Heart right ventricle (tissue), 16 donors: ENCODE data around the gene PKP2. TPM values are rescaled to one million over a fixed set of nuclear protein-coding genes. Genes with fewer than 3 reads are reported as not detected.

ENCODE experiments used
- ATAC-seq, 8 donors: fragments of 200-7000 bp; cut with Tn5 transposase; one replicate each; pipeline ENCODE4 v1.9.1; 2020; ENCODE audit warnings: mild to moderate bottlenecking in 8 of 8, moderate library complexity in 8 of 8, moderate number of reproducible peaks in 1 of 8
- DNase-seq, 2 donors: peaks; one replicate each; pipeline ENCODE4 v3.0.0-alpha.2; 2020
- H3K27ac ChIP-seq, 10 donors: fragments of 200-600 bp; sonication (generic) in 2 of 10; one replicate each; pipeline versions ENCODE4 v1.5.0 to v1.8.0; 2020 to 2022; ENCODE audit warnings: mild to moderate bottlenecking in 3 of 10
- H3K27me3 ChIP-seq, 7 donors: fragments of 200-600 bp; one replicate each; pipeline ENCODE4 v1.8.0; 2021 to 2022; ENCODE audit warnings: mild to moderate bottlenecking in 2 of 7
- H3K36me3 ChIP-seq, 9 donors: fragments of 200-600 bp; sonication (generic) in 1 of 9; one replicate each; pipeline versions ENCODE4 v1.5.0 to v1.8.0; 2020 to 2022; ENCODE audit warnings: mild to moderate bottlenecking in 2 of 9
- H3K4me1 ChIP-seq, 9 donors: fragments of 200-600 bp; sonication (generic) in 1 of 9; one replicate each; pipeline versions ENCODE4 v1.5.0 to v1.8.0; 2020 to 2022; ENCODE audit warnings: mild to moderate bottlenecking in 4 of 9
- H3K4me3 ChIP-seq, 10 donors: fragments of 200-600 bp; sonication (generic) in 2 of 10; one replicate each; pipeline versions ENCODE4 v1.5.0 to v1.8.0; 2020 to 2022; ENCODE audit warnings: mild to moderate bottlenecking in 7 of 10, moderate library complexity in 2 of 10
- H3K9me3 ChIP-seq, 11 donors: fragments of 200-600 bp in 10 of 11; sonication (generic) in 2 of 11; one replicate each; pipeline versions ENCODE4 v1.5.0 to v1.8.0; 2013 to 2022; ENCODE audit warnings: mild to moderate bottlenecking in 2 of 11, control low read depth in 1 of 11, moderate library complexity in 1 of 11
- WGBS, 2 donors: extraction: QIAGEN DNeasy Blood & Tissue Kit; methylation state at CpG; one replicate each; pipeline ENCODE4 v1.1.7; 2013; ENCODE audit warnings: inconsistent platforms in 1 of 2; 5-methylcytosine and 5-hydroxymethylcytosine counted together
- intact Hi-C, 10 donors: fragments of 100-400 bp; cut with DNase I; formaldehyde crosslinking; loops; one replicate each; pipeline versions ENCODE4 v1.11.1 to v1.14.2; 2022
- polyA plus RNA-seq, 2 donors: library from polyadenylated mRNA; stranded (reverse); fragments of 200-250 nt; gene quantifications; one replicate each; pipeline ENCODE4 v1.2.3, GENCODE V29; 2013
- total RNA-seq, 10 donors: library from RNA; stranded (reverse); fragmentation: NEBNext Ultra II Directional in 3 of 10; extraction: Animal tissue kit (Norgen Biotek cat#: 25700) in 3 of 10; gene quantifications; one replicate each; pipeline versions ENCODE4 v1.2.1 to v1.2.4, GENCODE V29; 2021 to 2023
- TF ChIP-seq, protein P1 (sequence below), 9 donors: fragments of 200-600 bp; sonication (generic) in 2 of 9; IDR thresholded peaks; one replicate each; pipeline versions ENCODE4 v1.5.0 to v1.8.0; 2021 to 2022; ENCODE audit warnings: antibody characterized with exemption in 9 of 9, mild to moderate bottlenecking in 5 of 9, moderate library complexity in 1 of 9
- donor health status: Arrhythmogenic right ventricular cardiomyopathy.
- donor health status: ischemic (EF 13 %, LVEDD 7.1; RV severe dilation, severe dysfunction).
- donor health status: healthy with polysubstance abuse.
- donor health status: DM: no; HTN: yes; CAD: no.
- donor health status: DM: no; HTN: no; CAD: no.
- donor health status: ischemic (EF 25% LVEDD 6.9; RV normal size, moderate dysfunction).
- donor health status: ischemic (EF 25% LVEDD 5.7; RV mildly dilated, moderate dysfunction).
- donor health status: healthy.
- donor health status: DM: yes; HTN: yes; CAD: no.
- donor health status: Ischemic cardiomyopathy.
- donor health status: ischemic (EF 35%, LVEDD 5.7; RV mildly dilated, moderate dysfunction).
- donor health status: nonischemic (EF 11% LVEDD 7.7; RV severe dilation, severe dysfunction).
- donor health status: DM: yes; HTN: yes; CAD: no.
- donor health status: PGD.
- donor health status: ischemic (EF 29% LVEDD 5.4; RV normal size, mild dysfunction).
- donor health status: nonischemic (EF 23%, LVEDD 6.1; RV moderate dilation, normal function).

PKP2 gene
- total and polyA plus RNA-seq, 12 donors: 92.3 to 639 (median 410) TPM

DNA sequence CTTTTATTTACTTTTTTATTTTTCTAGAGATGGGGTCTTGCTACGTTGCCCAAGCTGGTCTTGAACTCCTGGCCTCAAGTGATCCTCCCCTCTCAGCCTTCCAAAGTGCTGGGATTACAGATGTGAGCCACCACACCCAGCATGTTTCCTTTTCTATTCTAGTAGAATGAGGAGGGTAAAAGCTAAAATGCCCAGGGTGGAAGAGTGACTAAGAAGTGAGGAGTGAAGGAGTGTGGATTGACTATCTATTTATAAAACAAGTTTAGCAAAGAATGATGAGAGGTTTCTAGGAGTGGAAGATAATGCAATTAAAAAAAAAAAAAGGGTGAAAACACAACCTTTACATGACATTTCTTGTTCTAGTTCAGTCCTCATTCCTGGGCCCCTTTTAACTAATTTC is 29.8 kb upstream of the PKP2 start:
- Histone ChIP-seq H3K9me3 (no peaks in the 10 kb centered on the region), H3K27ac (no peak overlapping the region), H3K36me3 (no peaks in the 10 kb centered on the region), H3K4me1 (no peaks in the 10 kb centered on the region), H3K27me3 (peaks cover 0 to 4% (median 0%) of the 10 kb centered on the region in 7 donors), H3K4me3 (no peak overlapping the region)
- intact Hi-C loops: no loop called here
- DNase-seq (no peak), ATAC-seq (no peak)
- WGBS, 2 donors: 68 to 79% methylated on average over 1 of the region's 1 CpG
- TF ChIP-seq, protein P1, sequence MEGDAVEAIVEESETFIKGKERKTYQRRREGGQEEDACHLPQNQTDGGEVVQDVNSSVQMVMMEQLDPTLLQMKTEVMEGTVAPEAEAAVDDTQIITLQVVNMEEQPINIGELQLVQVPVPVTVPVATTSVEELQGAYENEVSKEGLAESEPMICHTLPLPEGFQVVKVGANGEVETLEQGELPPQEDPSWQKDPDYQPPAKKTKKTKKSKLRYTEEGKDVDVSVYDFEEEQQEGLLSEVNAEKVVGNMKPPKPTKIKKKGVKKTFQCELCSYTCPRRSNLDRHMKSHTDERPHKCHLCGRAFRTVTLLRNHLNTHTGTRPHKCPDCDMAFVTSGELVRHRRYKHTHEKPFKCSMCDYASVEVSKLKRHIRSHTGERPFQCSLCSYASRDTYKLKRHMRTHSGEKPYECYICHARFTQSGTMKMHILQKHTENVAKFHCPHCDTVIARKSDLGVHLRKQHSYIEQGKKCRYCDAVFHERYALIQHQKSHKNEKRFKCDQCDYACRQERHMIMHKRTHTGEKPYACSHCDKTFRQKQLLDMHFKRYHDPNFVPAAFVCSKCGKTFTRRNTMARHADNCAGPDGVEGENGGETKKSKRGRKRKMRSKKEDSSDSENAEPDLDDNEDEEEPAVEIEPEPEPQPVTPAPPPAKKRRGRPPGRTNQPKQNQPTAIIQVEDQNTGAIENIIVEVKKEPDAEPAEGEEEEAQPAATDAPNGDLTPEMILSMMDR (IDR thresholded peaks at IDR 0.05): no peak

DNA sequence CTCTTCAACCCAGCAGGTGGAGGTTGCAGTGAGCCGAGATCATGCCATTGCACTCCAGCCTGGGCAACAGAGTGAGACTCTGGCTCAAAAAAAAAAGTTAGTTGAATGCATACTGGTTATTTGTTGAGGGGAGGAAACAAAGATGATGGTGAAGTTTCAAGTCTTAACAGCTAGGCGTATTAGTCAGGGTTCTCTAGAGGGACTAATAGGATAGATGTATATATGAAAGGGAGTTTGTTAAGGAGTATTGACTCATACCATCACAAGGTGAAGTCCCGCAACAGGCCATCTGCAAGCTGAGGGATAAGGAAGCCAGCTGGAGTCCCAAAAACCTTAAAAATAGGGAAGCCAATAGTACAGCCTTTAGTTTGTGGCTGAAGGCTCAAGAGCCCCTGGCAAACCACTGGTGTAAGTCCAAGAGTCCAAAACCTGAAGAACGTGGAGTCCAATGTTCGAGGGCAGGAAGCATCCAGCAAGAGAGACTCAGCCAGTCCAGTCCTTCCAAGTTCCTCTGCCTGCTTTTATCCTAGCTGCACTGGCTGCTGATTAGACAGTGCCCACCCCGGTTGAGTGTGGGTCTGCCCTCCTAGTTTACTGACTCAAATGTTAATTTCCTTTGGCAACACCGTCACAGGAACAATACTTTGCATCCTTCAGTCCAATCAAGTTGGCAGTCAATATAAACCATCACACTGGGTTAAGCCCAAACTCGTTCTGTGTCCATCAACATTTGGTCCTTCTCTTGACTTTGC is 26.1 kb upstream of the PKP2 start:
- Histone ChIP-seq H3K27ac (no peak overlapping the region), H3K4me3 (no peak overlapping the region), H3K27me3 (no peaks in the 10 kb centered on the region), H3K9me3 (no peaks in the 10 kb centered on the region), H3K4me1 (no peaks in the 10 kb centered on the region), H3K36me3 (no peaks in the 10 kb centered on the region)
- ATAC-seq (no peak), DNase-seq (no peak)
- TF ChIP-seq, protein P1 (IDR thresholded peaks at IDR 0.05): no peak
- intact Hi-C loops: no loop called here
- WGBS, 2 donors: 78 to 85% methylated on average over 8 of the region's 8 CpGs

DNA sequence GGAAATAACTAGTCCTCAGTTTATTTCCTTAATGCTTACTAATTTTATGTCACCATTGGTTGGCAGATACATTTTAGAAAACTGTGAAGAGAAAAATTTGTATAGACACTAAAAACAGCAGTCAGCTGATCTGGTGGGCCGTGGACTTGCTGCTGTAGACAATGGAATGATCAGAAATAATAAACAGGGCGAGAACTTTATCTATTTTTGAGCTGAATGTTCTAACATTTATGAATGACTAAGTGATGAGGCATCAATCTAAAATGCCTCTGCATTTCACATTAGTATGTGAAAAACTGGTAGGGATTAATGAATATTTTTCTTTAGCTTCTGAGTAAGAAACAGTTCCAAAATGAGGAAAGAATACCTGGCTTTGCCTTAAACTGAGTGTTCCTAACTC is 24.8 kb upstream of the PKP2 start:
- Histone ChIP-seq H3K4me1 (peaks cover 0 to 4% (median 0%) of the 10 kb centered on the region in 9 donors), H3K27ac (no peak overlapping the region), H3K27me3 (no peaks in the 10 kb centered on the region), H3K9me3 (no peaks in the 10 kb centered on the region), H3K4me3 (no peak overlapping the region), H3K36me3 (no peaks in the 10 kb centered on the region)
- intact Hi-C loops: loop anchor here in 1 of 10 donors (2.0 kb wide), 1 partner anchor 165 kb away; no protein-coding TSS in a partner anchor
- 33 to 73% methylated on average over 2 of the region's 2 CpGs for WGBS, 2 donors
- TF ChIP-seq, protein P1 (IDR thresholded peaks at IDR 0.05): no peak
- DNase-seq (no peak), ATAC-seq (no peak)

DNA sequence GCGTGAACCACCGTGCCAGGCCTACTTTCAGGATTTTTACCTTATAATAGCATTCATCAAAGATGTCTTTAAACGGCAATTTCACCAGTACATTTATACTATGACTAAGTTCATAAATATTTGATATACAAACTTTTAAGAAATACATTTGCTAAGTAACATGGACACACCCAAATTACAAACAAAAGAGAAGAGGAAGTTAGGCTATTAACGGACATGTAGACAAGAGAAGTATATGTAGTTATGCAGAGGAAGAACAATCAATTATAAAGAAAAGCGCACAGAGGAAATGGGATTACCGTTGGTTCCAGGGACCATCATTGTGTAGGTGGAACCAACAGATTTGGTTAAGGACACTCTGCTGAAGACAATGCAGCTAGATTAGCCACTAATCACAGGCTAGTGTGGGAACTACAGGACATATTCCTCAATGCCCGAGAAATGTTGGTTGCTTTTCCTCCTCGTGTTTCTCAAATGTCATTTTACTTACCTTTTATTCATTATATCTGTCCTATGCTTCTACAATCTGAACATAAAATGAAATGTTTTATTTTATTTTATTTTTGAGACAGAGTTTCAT is 24.0 kb upstream of the PKP2 start:
- H3K36me3 ChIP-seq: no peaks in the 10 kb centered on the region
- no peak overlapping the region for H3K4me3 ChIP-seq
- H3K9me3 ChIP-seq: no peaks in the 10 kb centered on the region
- H3K27me3 ChIP-seq: no peaks in the 10 kb centered on the region
- no peak overlapping the region for H3K27ac ChIP-seq
- 64 to 76% methylated on average over 8 of the region's 8 CpGs for WGBS, 2 donors
- TF ChIP-seq, protein P1 (IDR thresholded peaks at IDR 0.05): no peak
- DNase-seq: no peak
- no peak for ATAC-seq
- H3K4me1 ChIP-seq: peaks cover 0 to 4% (median 0%) of the 10 kb centered on the region in 9 donors
- intact Hi-C loops: loop anchor here in 1 of 10 donors (2.0 kb wide), 1 partner anchor 164 kb away; no protein-coding TSS in a partner anchor
